PC-3 (cell line): Measurements from ENCODE around the gene SKA1.

Experiments
- EZH2 ChIP-seq: fragments of 300-600 bp; sonication (generic); IDR thresholded peaks from one replicate; pipeline ENCODE4 v1.6.1; 2017; ENCODE audit warnings: antibody characterized with exemption, mild to moderate bottlenecking, low read length; ENCODE audit not compliant: unreplicated experiment
- TF ChIP-seq, protein P1 (sequence below): fragments of 300-600 bp; sonication (generic); conservative IDR thresholded peaks from 2 replicates; pipeline ENCODE4 v1.5.1; 2017; ENCODE audit warnings: antibody characterized with exemption, low read depth, mild to moderate bottlenecking, low read length

DNA sequence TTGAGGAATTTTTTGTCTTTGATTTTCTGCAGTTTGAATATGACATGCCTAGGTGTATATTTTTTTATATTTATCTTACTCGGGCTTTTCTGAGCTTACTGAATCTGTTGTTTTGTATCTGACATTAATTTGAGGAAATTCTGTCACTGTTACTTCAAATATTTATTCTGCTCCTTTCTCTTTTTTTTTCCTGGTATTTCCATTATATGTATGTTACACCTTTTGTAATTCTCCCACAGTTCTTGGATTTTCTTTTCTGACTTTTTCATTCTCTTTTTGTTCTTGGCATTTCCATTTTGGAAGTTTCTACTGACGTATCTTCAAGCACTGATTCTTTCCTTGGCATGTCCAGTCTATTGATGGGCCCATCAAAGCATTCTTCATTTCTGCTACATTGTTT, 24.1 kb upstream of the SKA1 start:
- TF ChIP-seq, protein P1, sequence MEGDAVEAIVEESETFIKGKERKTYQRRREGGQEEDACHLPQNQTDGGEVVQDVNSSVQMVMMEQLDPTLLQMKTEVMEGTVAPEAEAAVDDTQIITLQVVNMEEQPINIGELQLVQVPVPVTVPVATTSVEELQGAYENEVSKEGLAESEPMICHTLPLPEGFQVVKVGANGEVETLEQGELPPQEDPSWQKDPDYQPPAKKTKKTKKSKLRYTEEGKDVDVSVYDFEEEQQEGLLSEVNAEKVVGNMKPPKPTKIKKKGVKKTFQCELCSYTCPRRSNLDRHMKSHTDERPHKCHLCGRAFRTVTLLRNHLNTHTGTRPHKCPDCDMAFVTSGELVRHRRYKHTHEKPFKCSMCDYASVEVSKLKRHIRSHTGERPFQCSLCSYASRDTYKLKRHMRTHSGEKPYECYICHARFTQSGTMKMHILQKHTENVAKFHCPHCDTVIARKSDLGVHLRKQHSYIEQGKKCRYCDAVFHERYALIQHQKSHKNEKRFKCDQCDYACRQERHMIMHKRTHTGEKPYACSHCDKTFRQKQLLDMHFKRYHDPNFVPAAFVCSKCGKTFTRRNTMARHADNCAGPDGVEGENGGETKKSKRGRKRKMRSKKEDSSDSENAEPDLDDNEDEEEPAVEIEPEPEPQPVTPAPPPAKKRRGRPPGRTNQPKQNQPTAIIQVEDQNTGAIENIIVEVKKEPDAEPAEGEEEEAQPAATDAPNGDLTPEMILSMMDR = no peak
- TF ChIP-seq EZH2 = no peak
